Keratinocyte (primary cell): Measurements from ENCODE around the gene NFYC. TPM values are rescaled to one million over a fixed set of nuclear protein-coding genes. Genes with fewer than 3 reads are reported as not detected.

Experiments
- DNase-seq: peaks from one replicate; pipeline ENCODE4 v3.0.0-alpha.2; 2011; ENCODE audit warnings: low read depth, missing footprints, low spot score
- FAIRE-seq: peaks from 2 replicates; lab custom pipeline; 2011; peaks lifted over from hg19 to GRCh38; lab: Jason Lieb, UNC
- H2AFZ ChIP-seq: 2 replicates; pipeline ENCODE4 v1.6.0; 2012; ENCODE audit warnings: low read length, control low read depth, inconsistent platforms; ENCODE audit not compliant: control insufficient read depth
- H3K27ac ChIP-seq: 2 replicates; pipeline ENCODE4 v1.5.1; 2011; ENCODE audit warnings: low read length; ENCODE audit not compliant: control insufficient read depth, insufficient read depth
- H3K27me3 ChIP-seq: 3 replicates; pipeline ENCODE4 v1.6.0; 2011; ENCODE audit warnings: low read length; ENCODE audit not compliant: control insufficient read depth, insufficient read depth; ENCODE audit errors: extremely low read depth
- H3K36me3 ChIP-seq, 2 experiments: 2 replicates in 1 of 2; 3 replicates in 1 of 2; pipeline ENCODE4 v1.5.1; 2011; ENCODE audit warnings: low read length in 2 of 2, mild to moderate bottlenecking in 1 of 2; ENCODE audit not compliant: control insufficient read depth in 2 of 2, insufficient read depth in 2 of 2; ENCODE audit errors: extremely low read depth in 1 of 2
- H3K4me1 ChIP-seq: 3 replicates; pipeline ENCODE4 v1.5.1; 2011; ENCODE audit warnings: low read length; ENCODE audit not compliant: control insufficient read depth, insufficient read depth; ENCODE audit errors: extremely low read depth
- H3K4me2 ChIP-seq: 3 replicates; pipeline ENCODE4 v1.6.0; 2011; ENCODE audit warnings: low read depth, low read length; ENCODE audit not compliant: control insufficient read depth, insufficient read depth; ENCODE audit errors: extremely low read depth
- H3K4me3 ChIP-seq, 3 experiments: fragments of 200-600 bp in 1 of 3; sonication (generic) in 1 of 3; 2 replicates in 2 of 3; 3 replicates in 1 of 3; pipeline ENCODE4 v1.5.1; 2011 to 2016; ENCODE audit warnings: low read length in 3 of 3, mild to moderate bottlenecking in 3 of 3, control low read depth in 2 of 3, inconsistent platforms in 1 of 3, low read depth in 1 of 3, mixed read lengths in 1 of 3, mixed run types in 1 of 3, moderate library complexity in 1 of 3; ENCODE audit not compliant: control insufficient read depth in 2 of 3, insufficient read depth in 2 of 3; ENCODE audit errors: extremely low read depth in 1 of 3
- H3K79me2 ChIP-seq: 2 replicates; pipeline ENCODE4 v1.6.0; 2012; ENCODE audit warnings: low read length; ENCODE audit not compliant: control insufficient read depth, insufficient read depth
- H3K9ac ChIP-seq: 3 replicates; pipeline ENCODE4 v1.6.0; 2011; ENCODE audit warnings: low read length; ENCODE audit not compliant: control insufficient read depth, insufficient read depth; ENCODE audit errors: extremely low read depth
- H3K9me1 ChIP-seq: 3 replicates; pipeline ENCODE4 v1.6.0; 2011; ENCODE audit warnings: low read length; ENCODE audit not compliant: control insufficient read depth, insufficient read depth; ENCODE audit errors: extremely low read depth
- H3K9me3 ChIP-seq: 2 replicates; pipeline ENCODE4 v1.5.1; 2012; ENCODE audit warnings: low read depth, low read length; ENCODE audit not compliant: control insufficient read depth
- H4K20me1 ChIP-seq: 3 replicates; pipeline ENCODE4 v1.6.0; 2011; ENCODE audit warnings: low read length; ENCODE audit not compliant: control insufficient read depth, insufficient read depth; ENCODE audit errors: extremely low read depth
- EZH2 ChIP-seq: IDR thresholded peaks from one replicate; pipeline ENCODE4 v1.6.1; 2012; ENCODE audit warnings: inconsistent platforms, mild to moderate bottlenecking, low read length, moderate library complexity
- dilution Hi-C: fragments of 300-500 bp; cut with MboI; formaldehyde crosslinking; loops from one replicate; pipeline ENCODE4 v1.7.0; 2020; ENCODE audit warnings: low sequenced_read_pairs; ENCODE audit not compliant: extremely low pct_ligation_motif_present
- polyA plus RNA-seq, 5 experiments: library from polyadenylated mRNA; depleted of rRNA in 3 of 5; stranded (reverse) in 3 of 5; stranded (forward) in 1 of 5; unstranded in 1 of 5; fragments of >200 nt; gene quantifications; 1 replicate in 1 of 5; 2 replicates in 3 of 5; 3 replicates in 1 of 5; pipeline versions ENCODE4 v1.2.1 to v1.2.3, GENCODE V29; 2011 to 2012; ENCODE audit warnings: missing spikeins in 2 of 5, low read depth in 1 of 5, low replicate concordance in 1 of 5
- TF ChIP-seq, protein P1 (sequence below), 3 experiments: IDR thresholded peaks in 1 of 3; conservative IDR thresholded peaks in 1 of 3; optimal IDR thresholded peaks in 1 of 3; 2 replicates in 2 of 3; 3 replicates in 1 of 3; pipeline versions ENCODE3 to v1.5.1; 2011; ENCODE audit warnings: low read length in 3 of 3, mild to moderate bottlenecking in 3 of 3, moderate library complexity in 2 of 3, control low read depth in 1 of 3, inconsistent platforms in 1 of 3; ENCODE audit not compliant: insufficient read depth in 2 of 3; ENCODE audit errors: extremely low read depth in 1 of 3

Gene NFYC
- polyA plus RNA-seq, 1 donor (not counting 4 experiments of a cell fraction or from before 2014, with no cell fraction given) = 32.4 TPM

DNA sequence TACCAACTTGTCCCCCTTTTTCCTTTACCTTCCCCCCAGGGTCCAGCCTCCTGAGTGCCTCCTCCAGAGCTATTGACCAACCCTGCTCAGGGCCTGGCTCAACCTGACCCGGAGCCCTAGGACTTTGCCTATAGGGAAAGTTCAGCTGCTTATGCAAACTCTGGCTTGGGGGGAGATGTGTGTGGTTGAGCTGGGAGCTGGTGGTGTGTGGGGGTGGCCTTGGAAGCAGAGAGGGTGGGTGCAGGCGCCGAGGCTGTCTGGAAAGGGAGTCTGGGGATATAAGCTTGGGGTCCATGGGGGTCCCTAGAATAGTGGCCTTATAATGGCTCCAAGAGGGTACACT, 106.1 kb downstream of the NFYC start:
- no peak overlapping the region for H3K9ac ChIP-seq
- H3K4me2 ChIP-seq = no peak overlapping the region
- no peaks in the 10 kb centered on the region for H3K79me2 ChIP-seq
- no peak for TF ChIP-seq EZH2
- TF ChIP-seq, protein P1, sequence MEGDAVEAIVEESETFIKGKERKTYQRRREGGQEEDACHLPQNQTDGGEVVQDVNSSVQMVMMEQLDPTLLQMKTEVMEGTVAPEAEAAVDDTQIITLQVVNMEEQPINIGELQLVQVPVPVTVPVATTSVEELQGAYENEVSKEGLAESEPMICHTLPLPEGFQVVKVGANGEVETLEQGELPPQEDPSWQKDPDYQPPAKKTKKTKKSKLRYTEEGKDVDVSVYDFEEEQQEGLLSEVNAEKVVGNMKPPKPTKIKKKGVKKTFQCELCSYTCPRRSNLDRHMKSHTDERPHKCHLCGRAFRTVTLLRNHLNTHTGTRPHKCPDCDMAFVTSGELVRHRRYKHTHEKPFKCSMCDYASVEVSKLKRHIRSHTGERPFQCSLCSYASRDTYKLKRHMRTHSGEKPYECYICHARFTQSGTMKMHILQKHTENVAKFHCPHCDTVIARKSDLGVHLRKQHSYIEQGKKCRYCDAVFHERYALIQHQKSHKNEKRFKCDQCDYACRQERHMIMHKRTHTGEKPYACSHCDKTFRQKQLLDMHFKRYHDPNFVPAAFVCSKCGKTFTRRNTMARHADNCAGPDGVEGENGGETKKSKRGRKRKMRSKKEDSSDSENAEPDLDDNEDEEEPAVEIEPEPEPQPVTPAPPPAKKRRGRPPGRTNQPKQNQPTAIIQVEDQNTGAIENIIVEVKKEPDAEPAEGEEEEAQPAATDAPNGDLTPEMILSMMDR (optimal IDR thresholded peaks at IDR 0.05 in 1 of 3, IDR thresholded peaks at IDR 0.05 in 1 of 3, conservative IDR thresholded peaks at IDR 0.05 in 1 of 3; ENCODE audit: extremely low read depth in 1 of 3, insufficient read depth in 2 of 3, low read length in 3 of 3) = no peak
- peaks cover 30% of the 10 kb centered on the region for H3K27me3 ChIP-seq
- no peak overlapping the region for H3K27ac ChIP-seq
- no peaks in the 10 kb centered on the region for H4K20me1 ChIP-seq
- FAIRE-seq = no peak
- no peak overlapping the region for H3K4me3 ChIP-seq
- H3K9me3 ChIP-seq = no peaks in the 10 kb centered on the region
- H2AFZ ChIP-seq = no peak overlapping the region
- no peak for DNase-seq
- peaks cover 6% of the 10 kb centered on the region for H3K4me1 ChIP-seq
- H3K36me3 ChIP-seq = no peaks in the 10 kb centered on the region
- dilution Hi-C loops = no loop called here
- H3K9me1 ChIP-seq = no peaks in the 10 kb centered on the region

DNA sequence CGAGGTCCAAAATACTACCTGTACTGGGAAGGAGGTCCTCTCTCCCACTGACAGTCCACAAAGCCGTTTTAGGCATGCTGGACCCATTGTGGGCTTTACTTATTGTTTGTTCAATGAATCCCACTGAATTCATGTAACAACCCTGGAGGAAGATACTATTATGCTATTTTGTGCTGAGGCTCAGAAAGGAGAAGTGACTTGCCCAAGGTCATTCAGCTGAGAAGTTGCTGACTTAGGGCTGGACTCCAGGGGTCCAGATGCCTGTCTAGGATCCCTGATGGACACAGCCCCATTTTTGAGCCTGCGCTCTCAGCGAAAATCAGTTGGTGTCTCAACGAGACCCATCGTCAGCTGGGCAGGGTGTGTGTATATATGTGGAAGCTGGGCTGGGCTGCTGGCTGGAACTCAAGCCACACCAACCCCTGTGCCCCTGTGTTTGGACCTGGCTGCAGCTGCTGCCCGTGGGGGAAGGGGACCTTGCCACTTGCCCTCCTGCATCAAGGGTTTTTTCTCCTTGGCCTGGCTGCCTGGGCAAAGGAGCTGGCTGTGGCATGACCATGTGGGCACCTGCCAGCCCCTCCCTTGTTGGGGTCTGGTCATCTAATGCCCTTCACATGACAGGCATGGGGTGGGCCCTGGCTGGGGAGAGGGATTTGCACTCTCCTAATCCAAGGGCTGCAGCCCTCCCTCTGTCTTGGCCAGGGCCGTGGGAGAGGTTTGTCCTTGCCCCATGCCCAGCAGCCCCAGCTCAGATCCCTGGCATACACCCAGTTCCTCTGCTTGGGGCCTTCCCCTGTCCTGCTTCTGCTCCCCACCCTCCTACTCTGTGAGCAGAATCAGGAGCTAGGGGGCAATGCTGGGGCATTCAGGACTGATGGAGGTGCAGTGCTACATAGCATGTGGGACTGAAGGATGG, 107.1 kb downstream of the NFYC start:
- dilution Hi-C loops = no loop called here
- Histone ChIP-seq H3K9ac (no peak overlapping the region), H3K27me3 (peaks cover 23% of the 10 kb centered on the region), H3K27ac (no peak overlapping the region), H3K4me1 (peaks cover 6% of the 10 kb centered on the region), H4K20me1 (no peaks in the 10 kb centered on the region), H3K4me2 (no peak overlapping the region), H3K36me3 (no peaks in the 10 kb centered on the region), H3K79me2 (no peaks in the 10 kb centered on the region), H3K9me3 (no peaks in the 10 kb centered on the region), H3K9me1 (no peaks in the 10 kb centered on the region), H2AFZ (no peak overlapping the region), H3K4me3 (no peak overlapping the region)
- TF ChIP-seq, protein P1 (optimal IDR thresholded peaks at IDR 0.05 in 1 of 3, IDR thresholded peaks at IDR 0.05 in 1 of 3, conservative IDR thresholded peaks at IDR 0.05 in 1 of 3; ENCODE audit: extremely low read depth in 1 of 3, insufficient read depth in 2 of 3, low read length in 3 of 3) = no peak
- TF ChIP-seq EZH2 = no peak
- no peak for FAIRE-seq
- no peak for DNase-seq
